ENCODE measurements around the gene GCNT1.
"Not testable (repeated sequence)": the region's sequence is repeated elsewhere in the genome, so short reads cannot be mapped to it uniquely, and the experiment has no call there.

Gene GCNT1

GRCh38 chr9:76486151-76486550 is 27.2 kb downstream of the GCNT1 start:
- no peak for DNase-seq

GRCh38 chr9:76490249-76490990 is 31.4 kb downstream of the GCNT1 start:
- DNase-seq = no peak

- not testable (repeated sequence) for DNase-seq
These were observed 32.1 kb downstream of the GCNT1 start for GRCh38 chr9:76491056-76491455.

- not testable (repeated sequence) for DNase-seq
These were observed 34.5 kb downstream of the GCNT1 start for GRCh38 chr9:76493496-76493895.

- no peak for DNase-seq
These were observed 41.1 kb downstream of the GCNT1 start for GRCh38 chr9:76500061-76500460.

GRCh38 chr9:76502746-76503145 is 43.8 kb downstream of the GCNT1 start:
- DNase-seq = no peak

GRCh38 chr9:76510041-76510440 is 51.1 kb downstream of the GCNT1 start:
- DNase-seq = no peak

GRCh38 chr9:76510446-76510845 is 51.5 kb downstream of the GCNT1 start:
- DNase-seq = no peak

GRCh38 chr9:76512826-76513225 is 53.8 kb downstream of the GCNT1 start:
- DNase-seq = no peak

- peak in 1 of 56 donors; percentile 1 for DNase-seq
These were observed 57.4 kb downstream of the GCNT1 start for GRCh38 chr9:76516350-76516749.

GRCh38 chr9:76516871-76517270 is 57.9 kb downstream of the GCNT1 start:
- no peak for DNase-seq

- DNase-seq = no peak
These were observed 60.3 kb downstream of the GCNT1 start for GRCh38 chr9:76519075-76519835.

GRCh38 chr9:76521244-76521681 is 62.3 kb downstream of the GCNT1 start:
- no peak for DNase-seq

GRCh38 chr9:76521906-76522305 is 62.9 kb downstream of the GCNT1 start:
- no peak for DNase-seq

GRCh38 chr9:76523617-76524200 is 64.7 kb downstream of the GCNT1 start:
- not testable (repeated sequence) for DNase-seq

GRCh38 chr9:76525196-76525595 is 66.2 kb downstream of the GCNT1 start:
- no peak for DNase-seq

GRCh38 chr9:76526026-76526425 is 67.0 kb downstream of the GCNT1 start:
- no peak for DNase-seq

- DNase-seq = no peak
These were observed 69.1 kb downstream of the GCNT1 start for GRCh38 chr9:76528056-76528455.

- no peak for DNase-seq
These were observed 69.7 kb downstream of the GCNT1 start for GRCh38 chr9:76528642-76529190.

- DNase-seq = no peak
These were observed 70.7 kb downstream of the GCNT1 start for GRCh38 chr9:76529653-76530052.

- no peak for DNase-seq
These were observed 71.6 kb downstream of the GCNT1 start for GRCh38 chr9:76530458-76531110.

Measured in nucleus accumbens (tissue), 56 donors.